H54 (cell line): ENCODE measurements around the gene CD180.

Experiments used
- DNase-seq: peaks from one replicate; pipeline ENCODE4 v3.0.0; 2011; ENCODE audit warnings: low spot score, mixed read lengths; ENCODE audit not compliant: insufficient read length
- FAIRE-seq: peaks from 3 replicates; lab custom pipeline; 2011; peaks lifted over from hg19 to GRCh38; lab: Jason Lieb, UNC
- POLR2A ChIP-seq: IDR thresholded peaks from 2 replicates; pipeline ENCODE4 v1.6.1; 2011; ENCODE audit warnings: low read depth, mild to moderate bottlenecking, low read length

Gene CD180

DNA sequence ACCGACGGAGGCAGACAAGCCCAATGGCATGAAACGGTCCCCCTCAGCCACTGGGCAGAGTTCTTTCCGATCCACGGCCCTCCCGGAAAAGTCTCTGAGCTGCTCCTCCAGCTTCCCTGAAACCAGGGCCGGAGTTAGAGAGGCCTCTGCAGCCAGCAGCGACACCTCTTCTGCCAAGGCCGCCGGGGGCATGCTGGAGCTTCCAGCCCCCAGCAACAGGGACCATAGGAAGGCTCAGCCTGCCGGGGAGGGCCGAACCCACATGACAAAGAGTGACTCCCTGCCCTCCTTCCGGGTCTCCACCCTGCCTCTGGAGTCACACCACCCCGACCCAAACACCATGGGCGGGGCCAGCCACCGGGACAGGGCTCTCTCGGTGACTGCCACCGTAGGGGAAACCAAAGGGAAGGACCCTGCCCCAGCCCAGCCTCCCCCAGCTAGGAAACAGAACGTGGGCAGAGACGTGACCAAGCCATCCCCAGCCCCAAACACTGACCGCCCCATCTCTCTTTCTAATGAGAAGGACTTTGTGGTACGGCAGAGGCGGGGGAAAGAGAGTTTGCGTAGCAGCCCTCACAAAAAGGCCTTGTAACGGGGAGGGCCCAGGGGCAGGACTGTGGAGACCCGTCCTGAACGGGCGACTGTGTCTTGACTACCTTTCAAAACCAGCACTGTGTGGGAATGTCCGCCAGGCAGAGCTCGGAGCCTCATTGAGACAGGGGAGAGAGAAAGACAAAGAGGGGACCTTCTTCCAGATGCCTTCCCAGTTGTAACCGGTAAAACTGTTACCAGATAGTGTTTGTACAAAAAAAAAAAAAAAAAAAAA lies 29.9 kb downstream of the CD180 start:
- TF ChIP-seq POLR2A: no peak
- FAIRE-seq (no peak), DNase-seq (no peak)

GRCh38 chr5:67165526-67166459 lies 30.8 kb downstream of the CD180 start:
- FAIRE-seq (no peak), DNase-seq (no peak)
- no peak for TF ChIP-seq POLR2A

- TF ChIP-seq POLR2A: no peak
- DNase-seq: no peak
- FAIRE-seq: no peak
Observed at GRCh38 chr5:67164856-67165525, 31.6 kb downstream of the CD180 start.

DNA sequence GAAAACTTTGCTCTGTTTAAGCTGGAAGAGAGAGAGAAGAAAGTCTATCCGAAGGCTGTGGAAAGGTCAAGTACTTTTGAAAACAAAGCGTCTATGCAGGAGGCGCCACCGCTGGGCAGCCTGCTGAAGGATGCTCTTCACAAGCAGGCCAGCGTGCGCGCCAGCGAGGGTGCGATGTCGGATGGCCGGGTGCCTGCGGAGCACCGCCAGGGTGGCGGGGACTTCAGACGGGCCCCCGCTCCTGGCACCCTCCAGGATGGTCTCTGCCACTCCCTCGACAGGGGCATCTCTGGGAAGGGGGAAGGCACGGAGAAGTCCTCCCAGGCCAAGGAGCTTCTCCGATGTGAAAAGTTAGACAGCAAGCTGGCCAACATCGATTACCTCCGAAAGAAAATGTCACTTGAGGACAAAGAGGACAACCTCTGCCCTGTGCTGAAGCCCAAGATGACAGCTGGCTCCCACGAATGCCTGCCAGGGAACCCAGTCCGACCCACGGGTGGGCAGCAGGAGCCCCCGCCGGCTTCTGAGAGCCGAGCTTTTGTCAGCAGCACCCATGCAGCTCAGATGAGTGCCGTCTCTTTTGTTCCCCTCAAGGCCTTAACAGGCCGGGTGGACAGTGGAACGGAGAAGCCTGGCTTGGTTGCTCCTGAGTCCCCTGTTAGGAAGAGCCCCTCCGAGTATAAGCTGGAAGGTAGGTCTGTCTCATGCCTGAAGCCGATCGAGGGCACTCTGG lies 32.6 kb downstream of the CD180 start:
- DNase-seq (no peak), FAIRE-seq (no peak)
- TF ChIP-seq POLR2A: no peak

DNA sequence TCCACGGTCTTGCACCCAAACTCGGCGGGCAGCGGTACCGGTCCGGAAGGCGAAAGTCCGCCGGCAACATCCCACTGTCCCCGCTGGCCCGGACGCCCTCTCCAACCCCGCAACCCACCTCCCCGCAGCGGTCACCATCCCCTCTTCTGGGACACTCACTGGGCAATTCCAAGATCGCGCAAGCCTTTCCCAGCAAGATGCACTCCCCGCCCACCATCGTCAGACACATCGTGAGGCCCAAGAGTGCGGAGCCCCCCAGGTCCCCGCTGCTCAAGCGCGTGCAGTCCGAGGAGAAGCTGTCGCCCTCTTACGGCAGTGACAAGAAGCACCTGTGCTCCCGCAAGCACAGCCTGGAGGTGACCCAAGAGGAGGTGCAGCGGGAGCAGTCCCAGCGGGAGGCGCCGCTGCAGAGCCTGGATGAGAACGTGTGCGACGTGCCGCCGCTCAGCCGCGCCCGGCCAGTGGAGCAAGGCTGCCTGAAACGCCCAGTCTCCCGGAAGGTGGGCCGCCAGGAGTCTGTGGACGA lies 33.3 kb downstream of the CD180 start:
- DNase-seq (no peak), FAIRE-seq (no peak)
- no peak for TF ChIP-seq POLR2A

- DNase-seq (no peak), FAIRE-seq (no peak)
- TF ChIP-seq POLR2A: no peak
Observed at GRCh38 chr5:67161767-67162166, 34.8 kb downstream of the CD180 start.

DNA sequence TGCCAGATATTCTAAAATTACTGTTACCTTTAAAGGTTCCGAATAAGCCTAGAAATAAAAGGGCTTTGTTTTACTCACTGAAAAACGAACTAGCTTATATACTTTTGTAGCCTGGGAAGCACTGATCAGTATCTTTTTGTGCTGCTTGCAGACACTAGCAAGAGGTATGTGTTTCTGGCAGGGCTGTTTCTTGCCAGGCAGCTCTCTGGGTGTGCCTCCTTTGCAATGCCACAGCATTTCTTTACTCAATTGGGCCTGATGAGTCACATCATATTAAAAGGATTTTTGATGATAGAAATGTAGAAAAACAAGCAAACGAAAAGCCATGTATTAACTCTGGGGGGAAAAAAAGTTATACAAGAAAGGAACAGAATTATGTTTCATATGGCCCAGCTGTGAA lies 35.6 kb downstream of the CD180 start:
- TF ChIP-seq POLR2A: no peak
- DNase-seq (peak; percentile 42), FAIRE-seq (peak; percentile 89)

DNA sequence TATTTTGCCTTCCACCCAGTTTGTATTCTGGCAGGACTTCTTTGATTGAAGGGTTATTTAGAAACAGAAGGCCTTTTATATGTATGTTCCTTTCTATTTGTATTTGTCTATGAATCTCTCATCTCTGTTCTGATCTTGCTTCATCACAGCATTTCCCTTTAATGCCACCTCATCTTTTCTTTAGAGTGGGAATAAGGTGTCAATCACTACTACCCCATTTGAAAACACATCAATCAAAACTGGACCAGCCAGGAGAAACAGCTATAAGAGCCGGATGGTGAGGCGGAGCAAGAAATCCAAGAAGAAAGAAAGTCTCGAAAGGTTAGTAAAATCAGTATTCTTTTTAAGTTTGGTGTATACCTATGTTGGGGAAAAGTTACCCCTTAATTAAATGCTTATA lies 36.3 kb downstream of the CD180 start:
- no peak for FAIRE-seq
- TF ChIP-seq POLR2A: no peak
- DNase-seq: no peak

DNA sequence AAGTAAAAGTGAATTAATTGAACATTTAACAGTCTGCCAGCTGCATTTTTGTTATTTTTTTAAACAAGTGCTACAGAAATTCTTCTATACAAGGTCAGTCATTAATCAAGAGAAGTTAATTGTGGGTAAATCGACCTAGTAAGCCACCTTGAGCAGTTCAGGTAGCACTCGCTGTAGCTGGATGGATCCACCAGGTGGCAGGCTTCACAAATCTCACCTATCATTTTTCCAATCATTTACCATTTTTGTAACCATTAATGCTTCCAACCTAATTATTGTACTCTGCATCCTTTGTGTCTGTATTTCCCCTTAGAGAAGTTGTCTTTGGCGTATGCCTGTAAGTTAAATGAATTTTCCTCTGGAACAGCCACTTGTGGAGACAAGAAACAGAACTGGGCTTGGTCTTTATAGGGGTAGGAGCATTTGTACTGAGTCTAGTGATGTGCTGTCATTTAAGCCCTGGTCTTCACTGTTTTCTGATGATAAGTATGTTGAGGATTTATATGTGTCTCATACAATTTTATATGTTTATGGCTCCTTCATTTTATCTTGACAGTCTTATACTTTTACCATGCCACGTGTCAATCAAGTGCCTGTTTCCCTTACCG lies 39.5 kb downstream of the CD180 start:
- no peak for TF ChIP-seq POLR2A
- DNase-seq: peak; percentile 18

DNA sequence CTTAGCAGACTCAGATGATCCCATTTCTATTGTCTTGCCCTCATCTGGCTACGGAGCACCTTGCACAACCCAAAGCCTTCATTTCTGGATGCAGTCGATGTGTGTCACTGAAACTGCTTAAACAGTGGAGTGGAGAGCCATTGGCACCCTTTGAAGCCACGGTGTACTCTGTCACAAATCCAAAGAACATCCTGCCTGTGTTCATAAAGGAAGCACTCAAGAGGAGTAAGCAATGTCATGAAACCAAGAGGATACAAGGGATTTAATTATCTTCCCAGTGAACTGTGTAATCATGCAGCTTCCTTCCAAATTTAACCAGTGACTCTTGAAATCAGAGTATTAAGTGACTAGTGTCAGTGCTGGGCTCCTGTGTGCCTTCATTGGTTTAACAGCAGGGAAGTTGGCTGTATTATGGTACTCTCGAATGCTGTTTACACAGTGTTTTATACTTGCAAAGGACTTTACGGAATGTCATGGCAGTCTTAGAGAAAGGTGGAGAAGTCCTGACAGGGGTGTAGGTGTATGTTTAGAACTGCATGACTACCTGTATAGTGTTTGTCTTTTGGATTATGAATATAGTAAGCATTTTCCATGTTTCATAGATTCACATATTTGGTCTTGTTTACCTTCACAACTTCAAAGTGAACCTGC lies 41.9 kb downstream of the CD180 start:
- DNase-seq (no peak), FAIRE-seq (no peak)
- no peak for TF ChIP-seq POLR2A

More for the DNA sequence above, 39.5 kb downstream of the CD180 start:
- FAIRE-seq: peak; percentile 89

DNA sequence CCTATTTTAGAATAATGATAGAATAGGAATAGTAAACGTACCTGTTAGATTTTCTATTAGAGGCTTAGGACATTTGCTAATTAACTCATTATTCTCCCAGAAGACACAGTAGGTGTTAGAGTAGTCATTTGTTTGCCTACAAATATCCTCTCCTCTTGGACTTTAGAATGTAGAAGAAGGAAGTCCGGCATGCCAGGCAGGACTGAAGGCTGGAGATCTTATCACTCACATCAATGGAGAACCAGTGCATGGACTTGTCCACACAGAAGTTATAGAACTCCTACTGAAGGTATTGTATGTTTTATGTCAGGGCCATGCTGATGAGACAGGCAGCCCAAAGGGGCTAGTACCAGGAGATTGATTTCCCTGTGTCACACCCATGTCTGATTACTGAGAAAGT lies 43.3 kb downstream of the CD180 start:
- DNase-seq: no peak
- no peak for TF ChIP-seq POLR2A
- FAIRE-seq: no peak

GRCh38 chr5:67152400-67152799 lies 44.2 kb downstream of the CD180 start:
- TF ChIP-seq POLR2A: no peak
- no peak for FAIRE-seq

More at GRCh38 chr5:67152400-67152799, 44.2 kb downstream of the CD180 start:
- no peak for DNase-seq
